CD14-positive monocyte (primary cell): ENCODE measurements around the gene TMA7. TPM values are rescaled to one million over a fixed set of nuclear protein-coding genes. Genes with fewer than 3 reads are reported as not detected.

Source experiments
- DNase-seq, 3 donors: peaks; one replicate each; pipeline ENCODE4 v3.0.0-alpha.2; 2011 to 2022
- H2AFZ ChIP-seq: 2 replicates; pipeline ENCODE4 v1.6.0; 2012; ENCODE audit warnings: mild to moderate bottlenecking, low read depth, low read length, inconsistent platforms; ENCODE audit not compliant: insufficient read depth, poor library complexity, severe bottlenecking
- H3K27ac ChIP-seq, 2 donors: 1 replicate in 1 of 2; 2 replicates in 1 of 2; pipeline ENCODE4 v1.5.1; 2012 to 2013; ENCODE audit warnings: low read length in 2 of 2, control low read depth in 1 of 2, inconsistent platforms in 1 of 2, low read depth in 1 of 2, mild to moderate bottlenecking in 1 of 2
- H3K27me3 ChIP-seq, 2 donors: one replicate each; pipeline versions ENCODE4 v1.6.0 to v1.6.1; 2011 to 2013; ENCODE audit warnings: low read length in 2 of 2; ENCODE audit not compliant: control insufficient read depth in 2 of 2, insufficient read depth in 2 of 2
- H3K36me3 ChIP-seq, 2 donors: replicated peaks in 1 of 2; 1 replicate in 1 of 2; 2 replicates in 1 of 2; pipeline versions ENCODE4 v1.5.1 to v1.6.1; 2012 to 2013; ENCODE audit warnings: low read length in 2 of 2, control low read depth in 1 of 2, inconsistent platforms in 1 of 2, mild to moderate bottlenecking in 1 of 2; ENCODE audit not compliant: insufficient read depth in 2 of 2, control insufficient read depth in 1 of 2
- H3K4me1 ChIP-seq, 2 donors: 1 replicate in 1 of 2; 2 replicates in 1 of 2; pipeline versions ENCODE4 v1.5.1 to v1.6.1; 2012 to 2013; ENCODE audit warnings: low read length in 2 of 2, control low read depth in 1 of 2, inconsistent platforms in 1 of 2, mild to moderate bottlenecking in 1 of 2, moderate library complexity in 1 of 2; ENCODE audit not compliant: insufficient read depth in 2 of 2, control insufficient read depth in 1 of 2
- H3K4me2 ChIP-seq: replicated peaks from 2 replicates; pipeline ENCODE3; 2012; ENCODE audit warnings: low read length, moderate library complexity, mild to moderate bottlenecking; ENCODE audit not compliant: poor library complexity, severe bottlenecking; ENCODE audit errors: extremely low read depth
- H3K4me3 ChIP-seq, 3 experiments: fragments of 200-600 bp in 1 of 3; sonication (generic) in 1 of 3; replicated peaks in 1 of 3; 1 replicate in 2 of 3; 2 replicates in 1 of 3; pipeline ENCODE4 v1.5.1; 2011 to 2013; ENCODE audit warnings: low read length in 3 of 3, mild to moderate bottlenecking in 3 of 3, control low read depth in 2 of 3, low read depth in 2 of 3, inconsistent platforms in 1 of 3, moderate library complexity in 1 of 3
- H3K79me2 ChIP-seq: 2 replicates; pipeline ENCODE4 v1.6.0; 2012; ENCODE audit warnings: mild to moderate bottlenecking, control low read depth, inconsistent platforms, low read length, moderate library complexity; ENCODE audit not compliant: insufficient read depth
- H3K9ac ChIP-seq: 2 replicates; pipeline ENCODE4 v1.6.0; 2017; ENCODE audit warnings: low read length, mild to moderate bottlenecking; ENCODE audit not compliant: insufficient read depth, poor library complexity, severe bottlenecking
- H3K9me3 ChIP-seq, 2 donors: replicated peaks in 1 of 2; 1 replicate in 1 of 2; 2 replicates in 1 of 2; pipeline versions ENCODE4 v1.5.1 to v1.6.1; 2012 to 2013; ENCODE audit warnings: low read length in 2 of 2, control low read depth in 1 of 2; ENCODE audit not compliant: control insufficient read depth in 1 of 2, insufficient read depth in 1 of 2
- H4K20me1 ChIP-seq: 2 replicates; pipeline ENCODE4 v1.6.0; 2012; ENCODE audit warnings: mild to moderate bottlenecking, low read length, control low read depth, moderate library complexity; ENCODE audit not compliant: insufficient read depth
- H3K27ac Mint-ChIP-seq, 7 donors: one replicate each; pipeline ENCODE4 v1.8.0; 2020; ENCODE audit warnings: mild to moderate bottlenecking in 7 of 7, mixed read lengths in 7 of 7, moderate library complexity in 6 of 7, inconsistent platforms in 2 of 7
- H3K27me3 Mint-ChIP-seq, 3 donors: one replicate each; pipeline ENCODE4 v1.8.0; 2021 to 2022; ENCODE audit warnings: low read depth in 3 of 3, mild to moderate bottlenecking in 3 of 3, mixed read lengths in 3 of 3, moderate library complexity in 3 of 3, inconsistent platforms in 1 of 3
- H3K36me3 Mint-ChIP-seq, 2 donors: one replicate each; pipeline ENCODE4 v1.8.0; 2020; ENCODE audit warnings: mixed read lengths in 2 of 2, inconsistent platforms in 1 of 2, mild to moderate bottlenecking in 1 of 2
- H3K4me1 Mint-ChIP-seq: one replicate; pipeline ENCODE4 v1.8.0; 2020; ENCODE audit warnings: mild to moderate bottlenecking, mixed read lengths
- H3K4me3 Mint-ChIP-seq, 2 donors: one replicate each; pipeline ENCODE4 v1.8.0; 2020; ENCODE audit warnings: mild to moderate bottlenecking in 2 of 2, mixed read lengths in 2 of 2, moderate library complexity in 1 of 2
- H3K9me3 Mint-ChIP-seq, 7 donors: one replicate each; pipeline ENCODE4 v1.8.0; 2020 to 2022; ENCODE audit warnings: mixed read lengths in 7 of 7, mild to moderate bottlenecking in 6 of 7, moderate library complexity in 6 of 7, inconsistent platforms in 2 of 7
- CTCF ChIP-seq: fragments of 200-600 bp; IDR thresholded peaks from one replicate; pipeline ENCODE4 v1.8.0; 2022; ENCODE audit warnings: antibody characterized with exemption, mild to moderate bottlenecking
- WGBS: methylation state at CpG from one replicate; pipeline ENCODE4 v1.1.5; 2013; ENCODE audit warnings: missing lambda C conversion rate; ENCODE audit not compliant: insufficient coverage; 5-methylcytosine and 5-hydroxymethylcytosine counted together
- intact Hi-C, 2 donors: fragments of 100-400 bp; cut with micrococcal nuclease; formaldehyde crosslinking; loops; one replicate each; pipeline versions ENCODE4 v1.15.0 to v1.15.1; 2023
- polyA plus RNA-seq, 3 donors: library from polyadenylated mRNA; depleted of rRNA in 1 of 3; unstranded in 2 of 3; stranded (reverse) in 1 of 3; fragments of 300-500 nt in 2 of 3; fragments of >200 nt in 1 of 3; fragmentation: Illumina TruSeq in 2 of 3; gene quantifications; 1 replicate in 2 of 3; 2 replicates in 1 of 3; pipeline ENCODE4 v1.2.3, GENCODE V29; 2012 to 2021

The TMA7 gene
- polyA plus RNA-seq, 3 donors, result 301 to 559 (median 478) TPM

GRCh38 chr3:48446425-48447193, 6.6 kb downstream of the TMA7 start, which contains the start of gene ATRIP:
ATRIP (plus strand) TSS chr3:48446737; CDS start chr3:48446846, 109 bp downstream.
- peak; percentile 80 to 85 (median 84) for DNase-seq
- H3K9me3 Mint-ChIP-seq, result peaks cover 0 to 2% (median 0%) of the 10 kb centered on the region in 7 donors
- H3K4me3 Mint-ChIP-seq, result peak within 1 kb of the TSS; percentile 81 to 94
- Histone ChIP-seq H3K27me3 (no peaks in the 10 kb centered on the region), H3K9me3 (no peaks in the 10 kb centered on the region), H3K4me1 (peaks cover 22 to 27% of the 10 kb centered on the region in 2 donors), H4K20me1 (peaks cover 4% of the 10 kb centered on the region), H3K79me2 (peaks cover 34% of the 10 kb centered on the region), H2AFZ (peak within 1 kb of the TSS; percentile 96), H3K4me2 (peak within 1 kb of the TSS; percentile 77), H3K36me3 (peaks cover 21 to 47% of the 10 kb centered on the region in 2 donors), H3K4me3 (peak within 1 kb of the TSS; percentile 55 to 83 (median 67)), H3K9ac (peak within 1 kb of the TSS; percentile 82), H3K27ac (peak within 1 kb of the TSS; percentile 67 to 89)
- peak within 1 kb of the TSS; percentile 88 to 98 (median 93) for H3K27ac Mint-ChIP-seq
- H3K36me3 Mint-ChIP-seq, result peaks cover 18 to 39% of the 10 kb centered on the region in 2 donors
- no peak for TF ChIP-seq CTCF
- WGBS, result under 1% methylated on average over 91 of the region's 91 CpGs
- peaks cover 26% of the 10 kb centered on the region for H3K4me1 Mint-ChIP-seq
- H3K27me3 Mint-ChIP-seq, result peaks cover 0 to 5% (median 0%) of the 10 kb centered on the region in 3 donors
- intact Hi-C loops, result loop anchor here in 1 of 2 donors (10.0 kb wide), 3 partner anchors 262 to 1162 kb away; partner anchors contain the start of genes CDC25A, KIF9, KLHL18 and SMARCC1

- H3K36me3 ChIP-seq, result peaks cover 36 to 62% of the 10 kb centered on the region in 2 donors
- no peak overlapping the region for H3K9ac ChIP-seq
- H3K27ac ChIP-seq, result no peak overlapping the region
- H4K20me1 ChIP-seq, result no peaks in the 10 kb centered on the region
- Mint-ChIP-seq H3K4me3 (no peak overlapping the region), H3K9me3 (peaks cover 0 to 2% (median 0%) of the 10 kb centered on the region in 7 donors), H3K36me3 (peaks cover 41 to 52% of the 10 kb centered on the region in 2 donors), H3K27me3 (peaks cover 0 to 3% (median 0%) of the 10 kb centered on the region in 3 donors), H3K27ac (no peak overlapping the region), H3K4me1 (peaks cover 17% of the 10 kb centered on the region)
- no peak overlapping the region for H2AFZ ChIP-seq
- peaks cover 19% of the 10 kb centered on the region for H3K79me2 ChIP-seq
- no peaks in the 10 kb centered on the region for H3K27me3 ChIP-seq
- H3K4me3 ChIP-seq, result no peak overlapping the region
- H3K4me1 ChIP-seq, result peaks cover 12 to 14% of the 10 kb centered on the region in 2 donors
- no CpG with 5 or more reads among the region's 1 CpG for WGBS
- intact Hi-C loops, result no loop called here
- no peak overlapping the region for H3K4me2 ChIP-seq
- no peaks in the 10 kb centered on the region for H3K9me3 ChIP-seq
- no peak for DNase-seq
- no peak for TF ChIP-seq CTCF
Measured at GRCh38 chr3:48451270-48451669, 11.2 kb downstream of the TMA7 start.
